GM12892 (cell line): ENCODE data around the gene MCM9.
"Not testable (repeated sequence)": the region's sequence is repeated elsewhere in the genome, so short reads cannot be mapped to it uniquely, and the experiment has no call there.

ENCODE experiments used
- POLR2A ChIP-seq: IDR thresholded peaks from 2 replicates; pipeline ENCODE4 v1.6.1; 2011; ENCODE audit warnings: low read depth, low read length, control low read depth
- TAF1 ChIP-seq: IDR thresholded peaks from 2 replicates; pipeline ENCODE4 v1.6.1; 2011; ENCODE audit warnings: low read depth, mild to moderate bottlenecking, control low read depth, low read length, borderline replicate concordance

- TF ChIP-seq TAF1, POLR2A: not testable (repeated sequence)
Observed at GRCh38 chr6:118765316-118765715, 169.6 kb downstream of the MCM9 start.
